Lower leg skin (tissue), 3 donors: ENCODE data around the gene TOP1.

Source experiments
- POLR2A ChIP-seq, 2 donors: fragments of 450-650 bp; IDR thresholded peaks; one replicate each; pipeline ENCODE4 v1.6.1; 2016 to 2017; ENCODE audit warnings: antibody characterized with exemption in 2 of 2, mild to moderate bottlenecking in 1 of 2, moderate library complexity in 1 of 2
- TF ChIP-seq, protein P1 (sequence below), 3 donors: fragments of 450-650 bp; IDR thresholded peaks; one replicate each; pipeline ENCODE4 v1.5.1; 2016; ENCODE audit warnings: antibody characterized with exemption in 3 of 3, mild to moderate bottlenecking in 3 of 3, moderate library complexity in 2 of 3

DNA sequence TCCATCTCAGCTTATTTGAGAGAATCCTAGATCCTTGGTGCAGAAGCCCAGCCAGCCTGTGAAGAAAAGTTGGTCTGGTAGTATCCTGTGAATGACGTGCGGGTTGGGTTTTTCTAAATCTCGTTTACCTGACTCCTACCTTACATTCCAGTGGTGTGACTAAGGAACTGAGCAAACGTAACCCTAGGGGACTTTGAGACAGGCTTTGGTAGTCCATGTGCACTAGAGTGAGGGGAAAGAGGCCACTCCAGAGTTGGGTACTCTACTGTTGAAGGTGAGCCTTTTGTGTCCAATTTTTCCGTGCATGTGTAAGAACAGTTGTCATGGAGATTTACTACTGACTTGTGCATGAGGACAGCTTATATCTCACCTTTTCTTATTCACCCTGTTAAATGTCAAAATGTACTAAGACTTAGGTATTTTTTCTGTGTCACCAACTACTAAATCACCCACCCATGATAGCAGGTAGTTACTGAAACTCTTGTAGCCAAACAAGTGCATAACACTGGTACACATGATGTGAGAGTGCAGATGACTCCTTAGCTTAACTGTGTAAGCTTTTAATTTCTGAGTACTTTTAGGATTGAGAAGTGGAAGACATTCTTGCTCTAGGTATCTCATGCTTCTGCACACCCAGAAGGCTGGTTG lies 82.4 kb downstream of the TOP1 start:
- TF ChIP-seq, protein P1, sequence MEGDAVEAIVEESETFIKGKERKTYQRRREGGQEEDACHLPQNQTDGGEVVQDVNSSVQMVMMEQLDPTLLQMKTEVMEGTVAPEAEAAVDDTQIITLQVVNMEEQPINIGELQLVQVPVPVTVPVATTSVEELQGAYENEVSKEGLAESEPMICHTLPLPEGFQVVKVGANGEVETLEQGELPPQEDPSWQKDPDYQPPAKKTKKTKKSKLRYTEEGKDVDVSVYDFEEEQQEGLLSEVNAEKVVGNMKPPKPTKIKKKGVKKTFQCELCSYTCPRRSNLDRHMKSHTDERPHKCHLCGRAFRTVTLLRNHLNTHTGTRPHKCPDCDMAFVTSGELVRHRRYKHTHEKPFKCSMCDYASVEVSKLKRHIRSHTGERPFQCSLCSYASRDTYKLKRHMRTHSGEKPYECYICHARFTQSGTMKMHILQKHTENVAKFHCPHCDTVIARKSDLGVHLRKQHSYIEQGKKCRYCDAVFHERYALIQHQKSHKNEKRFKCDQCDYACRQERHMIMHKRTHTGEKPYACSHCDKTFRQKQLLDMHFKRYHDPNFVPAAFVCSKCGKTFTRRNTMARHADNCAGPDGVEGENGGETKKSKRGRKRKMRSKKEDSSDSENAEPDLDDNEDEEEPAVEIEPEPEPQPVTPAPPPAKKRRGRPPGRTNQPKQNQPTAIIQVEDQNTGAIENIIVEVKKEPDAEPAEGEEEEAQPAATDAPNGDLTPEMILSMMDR (IDR thresholded peaks at IDR 0.05): no peak
- TF ChIP-seq POLR2A (IDR thresholded peaks at IDR 0.05): no peak
